WERI-Rb-1 (cell line): Measurements from ENCODE around the gene TSHZ2.

Experiments
- DNase-seq: peaks from one replicate; pipeline ENCODE4 v3.0.0-alpha.2; 2020
- H3K27ac ChIP-seq: fragments of 250-450 bp; sonication (Bioruptor Pico); 2 replicates; pipeline ENCODE4 v1.5.1; 2020; ENCODE audit warnings: mild to moderate bottlenecking, moderate library complexity
- H3K27me3 ChIP-seq: fragments of 250-450 bp; sonication (Bioruptor Pico); 2 replicates; pipeline ENCODE4 v1.5.1; 2021; ENCODE audit warnings: mild to moderate bottlenecking, low read depth, moderate library complexity; ENCODE audit not compliant: insufficient read depth, severe bottlenecking
- H3K36me3 ChIP-seq: fragments of 250-450 bp; sonication (Bioruptor Pico); 2 replicates; pipeline ENCODE4 v1.5.1; 2020; ENCODE audit warnings: mild to moderate bottlenecking, moderate library complexity
- H3K4me3 ChIP-seq: 2 replicates; pipeline ENCODE4 v1.5.1; 2011; ENCODE audit warnings: low read depth, mild to moderate bottlenecking, control low read depth, low read length
- H3K9me3 ChIP-seq: fragments of 250-450 bp; sonication (Bioruptor Pico); 2 replicates; pipeline ENCODE4 v1.5.1; 2021; ENCODE audit warnings: mild to moderate bottlenecking, moderate library complexity; ENCODE audit not compliant: severe bottlenecking
- CTCF ChIP-seq: IDR thresholded peaks from 2 replicates; pipeline ENCODE4 v1.5.1; 2011; ENCODE audit warnings: low read depth, mild to moderate bottlenecking, control low read depth, inconsistent platforms, low read length

The TSHZ2 gene

GRCh38 chr20:53403029-53403428 is 430.9 kb downstream of the TSHZ2 start:
- no peaks in the 10 kb centered on the region for H3K36me3 ChIP-seq
- DNase-seq, result no peak
- peaks cover 55% of the 10 kb centered on the region for H3K27me3 ChIP-seq
- H3K4me3 ChIP-seq, result no peak overlapping the region
- H3K27ac ChIP-seq, result no peak overlapping the region
- no peaks in the 10 kb centered on the region for H3K9me3 ChIP-seq
- TF ChIP-seq CTCF, result no peak

GRCh38 chr20:53405139-53405538 is 433.0 kb downstream of the TSHZ2 start:
- H3K36me3 ChIP-seq, result no peaks in the 10 kb centered on the region
- no peak for TF ChIP-seq CTCF
- no peaks in the 10 kb centered on the region for H3K9me3 ChIP-seq
- DNase-seq, result no peak
- H3K27me3 ChIP-seq, result peaks cover 55% of the 10 kb centered on the region
- H3K4me3 ChIP-seq, result no peak overlapping the region
- no peak overlapping the region for H3K27ac ChIP-seq

GRCh38 chr20:53406580-53406979 is 434.4 kb downstream of the TSHZ2 start:
- no peak overlapping the region for H3K4me3 ChIP-seq
- no peak for DNase-seq
- TF ChIP-seq CTCF, result no peak
- H3K36me3 ChIP-seq, result no peaks in the 10 kb centered on the region
- H3K9me3 ChIP-seq, result no peaks in the 10 kb centered on the region
- H3K27me3 ChIP-seq, result peaks cover 52% of the 10 kb centered on the region
- no peak overlapping the region for H3K27ac ChIP-seq

- Histone ChIP-seq H3K9me3 (no peaks in the 10 kb centered on the region), H3K27ac (no peak overlapping the region), H3K27me3 (peaks cover 60% of the 10 kb centered on the region), H3K4me3 (no peak overlapping the region), H3K36me3 (no peaks in the 10 kb centered on the region)
- no peak for DNase-seq
- TF ChIP-seq CTCF, result no peak
Observed at GRCh38 chr20:53408691-53409446, 436.7 kb downstream of the TSHZ2 start.

GRCh38 chr20:53409447-53409717 is 437.2 kb downstream of the TSHZ2 start:
- peaks cover 64% of the 10 kb centered on the region for H3K27me3 ChIP-seq
- no peak overlapping the region for H3K27ac ChIP-seq
- H3K4me3 ChIP-seq, result no peak overlapping the region
- no peaks in the 10 kb centered on the region for H3K9me3 ChIP-seq
- H3K36me3 ChIP-seq, result no peaks in the 10 kb centered on the region
- no peak for DNase-seq
- TF ChIP-seq CTCF, result no peak

GRCh38 chr20:53411129-53411528 is 439.0 kb downstream of the TSHZ2 start:
- TF ChIP-seq CTCF, result no peak
- DNase-seq, result no peak
- Histone ChIP-seq H3K9me3 (no peaks in the 10 kb centered on the region), H3K27me3 (peaks cover 68% of the 10 kb centered on the region), H3K4me3 (no peak overlapping the region), H3K36me3 (no peaks in the 10 kb centered on the region), H3K27ac (no peak overlapping the region)
